ENCODE measurements around the gene LENG1. TPM values are rescaled to one million over a fixed set of nuclear protein-coding genes. Genes with fewer than 3 reads are reported as not detected.

The LENG1 gene
- total and polyA plus RNA-seq, 9 of the 15 experiments (the other 6 are each of a cell fraction or from before 2014, with no cell fraction given): 0.30 to 10.5 (median 4.7) TPM

DNA sequence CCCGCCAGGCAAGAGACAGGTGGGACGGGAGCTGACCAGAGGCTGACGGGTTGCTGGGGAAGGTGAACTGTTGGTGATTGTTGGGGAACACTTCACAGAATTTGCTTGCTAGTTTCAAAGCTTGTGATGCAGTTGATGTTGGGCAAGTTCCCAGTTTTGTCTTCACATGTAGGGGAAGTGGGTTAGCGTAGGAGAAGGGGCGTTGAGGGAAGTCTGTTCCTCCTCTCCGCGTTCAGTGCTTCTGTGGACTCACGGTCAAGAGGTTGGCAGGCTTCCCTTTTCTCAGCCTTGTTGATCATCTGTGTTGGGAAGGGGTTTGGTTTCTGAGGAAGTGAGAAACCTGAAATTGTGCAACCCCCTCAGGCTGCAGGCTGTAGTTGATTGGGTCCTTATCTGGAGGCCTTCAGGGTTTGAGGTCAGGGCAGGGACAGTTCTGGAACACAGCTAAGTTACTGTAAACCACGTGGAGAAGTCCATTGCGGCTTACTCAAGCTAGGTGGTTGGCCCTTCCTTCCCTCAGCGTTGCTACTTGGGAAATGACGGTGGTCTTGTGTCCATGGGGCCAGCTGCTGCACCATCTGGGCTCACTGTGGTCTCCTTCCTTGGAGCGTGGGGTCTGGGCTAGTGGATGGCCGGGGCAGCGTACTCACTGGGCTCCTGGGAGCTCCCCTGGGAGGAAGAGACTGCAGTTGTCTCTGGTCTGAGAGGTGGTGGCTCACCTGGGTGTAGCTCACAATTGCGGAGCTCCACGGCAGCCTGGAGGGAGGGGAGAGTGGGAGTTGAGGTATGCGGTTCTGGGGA is 48.7 kb upstream of the LENG1 start (continued):
- TF ChIP-seq HMG20A (CRISPR knock-in tag; conservative IDR thresholded peaks at IDR 0.05) (no peak), RFX7 (CRISPR knock-in tag; IDR thresholded peaks at IDR 0.05) (no peak), GABPB2 (CRISPR knock-in tag; conservative IDR thresholded peaks at IDR 0.05) (no peak), MIER1 (IDR thresholded peaks at IDR 0.05; ENCODE audit: low read depth) (peak; percentile 74; the same call in 1 of the 2 replicates), CEBPZ (IDR thresholded peaks at IDR 0.05; ENCODE audit: borderline replicate concordance, low read depth, low read length) (no peak), LARP7 (IDR thresholded peaks at IDR 0.05) (no peak), HDAC6 (IDR thresholded peaks at IDR 0.05; ENCODE audit: low read depth, low read length) (no peak), HSF4 (CRISPR knock-in tag; IDR thresholded peaks at IDR 0.05; ENCODE audit: borderline replicate concordance) (no peak), ZNF583 (CRISPR knock-in tag; IDR thresholded peaks at IDR 0.05) (peak; percentile 55; the same call in 1 of the 2 replicates), NFE2 (IDR thresholded peaks at IDR 0.05; ENCODE audit: low read depth) (peak; percentile 36), CHCHD3 (CRISPR knock-in tag; IDR thresholded peaks at IDR 0.05) (no peak), NR3C1 (CRISPR knock-in tag; IDR thresholded peaks at IDR 0.05) (no peak), DPF2 (IDR thresholded peaks at IDR 0.05) (peak; percentile 94), KLF10 (CRISPR knock-in tag; IDR thresholded peaks at IDR 0.05) (peak; percentile 12; the same call in 1 of the 2 replicates)
- TF ChIP-seq, protein P1, sequence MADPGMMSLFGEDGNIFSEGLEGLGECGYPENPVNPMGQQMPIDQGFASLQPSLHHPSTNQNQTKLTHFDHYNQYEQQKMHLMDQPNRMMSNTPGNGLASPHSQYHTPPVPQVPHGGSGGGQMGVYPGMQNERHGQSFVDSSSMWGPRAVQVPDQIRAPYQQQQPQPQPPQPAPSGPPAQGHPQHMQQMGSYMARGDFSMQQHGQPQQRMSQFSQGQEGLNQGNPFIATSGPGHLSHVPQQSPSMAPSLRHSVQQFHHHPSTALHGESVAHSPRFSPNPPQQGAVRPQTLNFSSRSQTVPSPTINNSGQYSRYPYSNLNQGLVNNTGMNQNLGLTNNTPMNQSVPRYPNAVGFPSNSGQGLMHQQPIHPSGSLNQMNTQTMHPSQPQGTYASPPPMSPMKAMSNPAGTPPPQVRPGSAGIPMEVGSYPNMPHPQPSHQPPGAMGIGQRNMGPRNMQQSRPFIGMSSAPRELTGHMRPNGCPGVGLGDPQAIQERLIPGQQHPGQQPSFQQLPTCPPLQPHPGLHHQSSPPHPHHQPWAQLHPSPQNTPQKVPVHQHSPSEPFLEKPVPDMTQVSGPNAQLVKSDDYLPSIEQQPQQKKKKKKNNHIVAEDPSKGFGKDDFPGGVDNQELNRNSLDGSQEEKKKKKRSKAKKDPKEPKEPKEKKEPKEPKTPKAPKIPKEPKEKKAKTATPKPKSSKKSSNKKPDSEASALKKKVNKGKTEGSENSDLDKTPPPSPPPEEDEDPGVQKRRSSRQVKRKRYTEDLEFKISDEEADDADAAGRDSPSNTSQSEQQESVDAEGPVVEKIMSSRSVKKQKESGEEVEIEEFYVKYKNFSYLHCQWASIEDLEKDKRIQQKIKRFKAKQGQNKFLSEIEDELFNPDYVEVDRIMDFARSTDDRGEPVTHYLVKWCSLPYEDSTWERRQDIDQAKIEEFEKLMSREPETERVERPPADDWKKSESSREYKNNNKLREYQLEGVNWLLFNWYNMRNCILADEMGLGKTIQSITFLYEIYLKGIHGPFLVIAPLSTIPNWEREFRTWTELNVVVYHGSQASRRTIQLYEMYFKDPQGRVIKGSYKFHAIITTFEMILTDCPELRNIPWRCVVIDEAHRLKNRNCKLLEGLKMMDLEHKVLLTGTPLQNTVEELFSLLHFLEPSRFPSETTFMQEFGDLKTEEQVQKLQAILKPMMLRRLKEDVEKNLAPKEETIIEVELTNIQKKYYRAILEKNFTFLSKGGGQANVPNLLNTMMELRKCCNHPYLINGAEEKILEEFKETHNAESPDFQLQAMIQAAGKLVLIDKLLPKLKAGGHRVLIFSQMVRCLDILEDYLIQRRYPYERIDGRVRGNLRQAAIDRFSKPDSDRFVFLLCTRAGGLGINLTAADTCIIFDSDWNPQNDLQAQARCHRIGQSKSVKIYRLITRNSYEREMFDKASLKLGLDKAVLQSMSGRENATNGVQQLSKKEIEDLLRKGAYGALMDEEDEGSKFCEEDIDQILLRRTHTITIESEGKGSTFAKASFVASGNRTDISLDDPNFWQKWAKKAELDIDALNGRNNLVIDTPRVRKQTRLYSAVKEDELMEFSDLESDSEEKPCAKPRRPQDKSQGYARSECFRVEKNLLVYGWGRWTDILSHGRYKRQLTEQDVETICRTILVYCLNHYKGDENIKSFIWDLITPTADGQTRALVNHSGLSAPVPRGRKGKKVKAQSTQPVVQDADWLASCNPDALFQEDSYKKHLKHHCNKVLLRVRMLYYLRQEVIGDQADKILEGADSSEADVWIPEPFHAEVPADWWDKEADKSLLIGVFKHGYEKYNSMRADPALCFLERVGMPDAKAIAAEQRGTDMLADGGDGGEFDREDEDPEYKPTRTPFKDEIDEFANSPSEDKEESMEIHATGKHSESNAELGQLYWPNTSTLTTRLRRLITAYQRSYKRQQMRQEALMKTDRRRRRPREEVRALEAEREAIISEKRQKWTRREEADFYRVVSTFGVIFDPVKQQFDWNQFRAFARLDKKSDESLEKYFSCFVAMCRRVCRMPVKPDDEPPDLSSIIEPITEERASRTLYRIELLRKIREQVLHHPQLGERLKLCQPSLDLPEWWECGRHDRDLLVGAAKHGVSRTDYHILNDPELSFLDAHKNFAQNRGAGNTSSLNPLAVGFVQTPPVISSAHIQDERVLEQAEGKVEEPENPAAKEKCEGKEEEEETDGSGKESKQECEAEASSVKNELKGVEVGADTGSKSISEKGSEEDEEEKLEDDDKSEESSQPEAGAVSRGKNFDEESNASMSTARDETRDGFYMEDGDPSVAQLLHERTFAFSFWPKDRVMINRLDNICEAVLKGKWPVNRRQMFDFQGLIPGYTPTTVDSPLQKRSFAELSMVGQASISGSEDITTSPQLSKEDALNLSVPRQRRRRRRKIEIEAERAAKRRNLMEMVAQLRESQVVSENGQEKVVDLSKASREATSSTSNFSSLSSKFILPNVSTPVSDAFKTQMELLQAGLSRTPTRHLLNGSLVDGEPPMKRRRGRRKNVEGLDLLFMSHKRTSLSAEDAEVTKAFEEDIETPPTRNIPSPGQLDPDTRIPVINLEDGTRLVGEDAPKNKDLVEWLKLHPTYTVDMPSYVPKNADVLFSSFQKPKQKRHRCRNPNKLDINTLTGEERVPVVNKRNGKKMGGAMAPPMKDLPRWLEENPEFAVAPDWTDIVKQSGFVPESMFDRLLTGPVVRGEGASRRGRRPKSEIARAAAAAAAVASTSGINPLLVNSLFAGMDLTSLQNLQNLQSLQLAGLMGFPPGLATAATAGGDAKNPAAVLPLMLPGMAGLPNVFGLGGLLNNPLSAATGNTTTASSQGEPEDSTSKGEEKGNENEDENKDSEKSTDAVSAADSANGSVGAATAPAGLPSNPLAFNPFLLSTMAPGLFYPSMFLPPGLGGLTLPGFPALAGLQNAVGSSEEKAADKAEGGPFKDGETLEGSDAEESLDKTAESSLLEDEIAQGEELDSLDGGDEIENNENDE (IDR thresholded peaks at IDR 0.05; ENCODE audit: low read depth, low read length): no peak

Measured in K562 (cell line).